Bronchial epithelial cell (primary cell): Measurements from ENCODE around the gene ULK4. TPM values are rescaled to one million over a fixed set of nuclear protein-coding genes. Genes with fewer than 3 reads are reported as not detected.

ENCODE experiments used
- DNase-seq: peaks from one replicate; pipeline ENCODE4 v3.0.0-alpha.2; 2010; ENCODE audit warnings: low read depth
- FAIRE-seq: peaks from 2 replicates; lab custom pipeline; 2011; peaks lifted over from hg19 to GRCh38; lab: Jason Lieb, UNC
- H3K27me3 ChIP-seq: 2 replicates; pipeline ENCODE4 v1.5.1; 2011; ENCODE audit warnings: low read length; ENCODE audit not compliant: control insufficient read depth, insufficient read depth
- H3K36me3 ChIP-seq: 2 replicates; pipeline ENCODE4 v1.5.1; 2011; ENCODE audit warnings: low read length; ENCODE audit not compliant: control insufficient read depth, insufficient read depth
- H3K4me3 ChIP-seq: 2 replicates; pipeline ENCODE4 v1.5.1; 2011; ENCODE audit warnings: mild to moderate bottlenecking, low read depth, low read length, control low read depth
- total RNA-seq: library from RNA; depleted of rRNA; stranded (reverse); fragments of >200 nt; gene quantifications from 2 replicates; pipeline ENCODE4 v1.2.1, GENCODE V29; 2014
- TF ChIP-seq, protein P1 (sequence below): IDR thresholded peaks from 2 replicates; pipeline ENCODE4 v1.5.1; 2011; ENCODE audit warnings: mild to moderate bottlenecking, moderate library complexity, low read length, control low read depth, inconsistent platforms; ENCODE audit not compliant: insufficient read depth, severe bottlenecking

Gene ULK4
- total RNA-seq, 1 donor from 2014 or later: 3.9 TPM

DNA sequence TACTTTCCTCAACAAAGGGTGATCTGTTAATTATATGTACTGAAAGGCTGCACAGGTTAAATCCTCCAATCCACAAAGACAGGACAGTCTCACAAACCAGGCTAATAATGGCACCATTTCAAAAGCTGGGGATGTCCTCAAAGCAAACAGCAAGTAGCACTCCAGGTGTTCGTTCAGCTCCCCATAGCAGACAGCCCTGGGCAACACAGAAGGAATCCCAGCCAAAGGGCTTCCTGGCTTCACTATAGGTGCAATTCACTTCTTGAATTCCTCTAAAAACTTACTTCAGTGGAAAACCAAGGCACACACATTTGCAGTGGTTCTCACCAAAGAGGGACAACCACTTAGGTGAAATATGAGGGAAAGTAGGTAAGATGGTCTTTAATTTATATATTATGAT, 595.9 kb downstream of the ULK4 start:
- DNase-seq (no peak), FAIRE-seq (no peak)
- no peaks in the 10 kb centered on the region for H3K36me3 ChIP-seq
- H3K4me3 ChIP-seq: no peak overlapping the region
- TF ChIP-seq, protein P1, sequence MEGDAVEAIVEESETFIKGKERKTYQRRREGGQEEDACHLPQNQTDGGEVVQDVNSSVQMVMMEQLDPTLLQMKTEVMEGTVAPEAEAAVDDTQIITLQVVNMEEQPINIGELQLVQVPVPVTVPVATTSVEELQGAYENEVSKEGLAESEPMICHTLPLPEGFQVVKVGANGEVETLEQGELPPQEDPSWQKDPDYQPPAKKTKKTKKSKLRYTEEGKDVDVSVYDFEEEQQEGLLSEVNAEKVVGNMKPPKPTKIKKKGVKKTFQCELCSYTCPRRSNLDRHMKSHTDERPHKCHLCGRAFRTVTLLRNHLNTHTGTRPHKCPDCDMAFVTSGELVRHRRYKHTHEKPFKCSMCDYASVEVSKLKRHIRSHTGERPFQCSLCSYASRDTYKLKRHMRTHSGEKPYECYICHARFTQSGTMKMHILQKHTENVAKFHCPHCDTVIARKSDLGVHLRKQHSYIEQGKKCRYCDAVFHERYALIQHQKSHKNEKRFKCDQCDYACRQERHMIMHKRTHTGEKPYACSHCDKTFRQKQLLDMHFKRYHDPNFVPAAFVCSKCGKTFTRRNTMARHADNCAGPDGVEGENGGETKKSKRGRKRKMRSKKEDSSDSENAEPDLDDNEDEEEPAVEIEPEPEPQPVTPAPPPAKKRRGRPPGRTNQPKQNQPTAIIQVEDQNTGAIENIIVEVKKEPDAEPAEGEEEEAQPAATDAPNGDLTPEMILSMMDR: no peak
- no peaks in the 10 kb centered on the region for H3K27me3 ChIP-seq

DNA sequence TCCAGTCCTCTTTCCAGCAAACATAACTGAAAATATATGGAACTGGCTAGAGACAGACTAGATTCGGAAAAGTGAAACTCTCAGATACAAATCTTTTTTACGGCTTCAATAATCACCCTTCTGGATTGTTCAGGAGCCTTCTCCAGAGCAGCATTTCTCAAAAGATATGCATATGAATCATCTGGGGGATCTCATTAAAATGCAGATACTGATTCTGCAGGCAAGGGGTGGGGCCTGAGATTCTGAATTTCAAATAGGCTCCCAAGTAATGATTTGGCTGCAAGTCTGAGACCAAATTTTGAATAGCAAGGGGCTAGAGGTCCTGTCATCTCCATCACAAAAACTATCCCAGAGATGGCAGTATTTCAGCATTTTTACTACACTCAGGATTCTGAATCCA, 597.2 kb downstream of the ULK4 start:
- TF ChIP-seq, protein P1: no peak
- no peaks in the 10 kb centered on the region for H3K36me3 ChIP-seq
- H3K27me3 ChIP-seq: no peaks in the 10 kb centered on the region
- DNase-seq: peak; percentile 13
- H3K4me3 ChIP-seq: no peak overlapping the region
- FAIRE-seq: no peak

DNA sequence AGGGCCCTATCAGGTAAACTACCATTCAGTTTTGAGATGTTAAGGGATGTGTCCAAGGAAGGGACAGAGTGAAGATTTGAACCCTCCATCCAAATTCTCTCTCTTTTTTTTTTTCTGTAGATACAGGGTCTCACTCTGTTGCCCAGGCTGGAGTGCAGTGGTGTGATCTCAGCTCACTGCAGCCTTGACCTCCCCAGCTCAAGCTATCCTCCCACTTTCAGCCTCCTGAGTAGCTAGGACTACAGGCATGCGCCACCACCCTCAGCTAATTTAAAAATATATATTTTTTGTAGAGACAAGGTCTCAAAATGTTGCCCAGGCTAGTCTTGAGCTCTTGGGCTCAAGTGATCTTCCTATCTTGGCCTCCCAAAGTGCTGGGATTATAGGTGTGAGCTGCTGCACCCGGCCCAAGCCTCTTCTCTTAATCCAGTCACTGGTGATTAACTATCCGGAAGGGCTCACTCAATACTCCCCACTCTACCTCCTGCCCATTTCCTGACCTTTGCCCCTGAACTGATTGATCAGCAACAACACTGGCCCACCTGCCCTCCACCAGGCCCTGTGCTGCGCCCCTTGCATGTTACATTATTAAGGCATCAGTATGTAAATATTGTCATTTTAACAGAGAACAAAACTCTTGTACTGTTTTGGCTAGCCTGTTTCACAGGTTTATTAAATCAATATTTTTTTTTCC, 597.9 kb downstream of the ULK4 start:
- FAIRE-seq (no peak), DNase-seq (no peak)
- TF ChIP-seq, protein P1: no peak
- no peak overlapping the region for H3K4me3 ChIP-seq
- H3K36me3 ChIP-seq: no peaks in the 10 kb centered on the region
- H3K27me3 ChIP-seq: no peaks in the 10 kb centered on the region

DNA sequence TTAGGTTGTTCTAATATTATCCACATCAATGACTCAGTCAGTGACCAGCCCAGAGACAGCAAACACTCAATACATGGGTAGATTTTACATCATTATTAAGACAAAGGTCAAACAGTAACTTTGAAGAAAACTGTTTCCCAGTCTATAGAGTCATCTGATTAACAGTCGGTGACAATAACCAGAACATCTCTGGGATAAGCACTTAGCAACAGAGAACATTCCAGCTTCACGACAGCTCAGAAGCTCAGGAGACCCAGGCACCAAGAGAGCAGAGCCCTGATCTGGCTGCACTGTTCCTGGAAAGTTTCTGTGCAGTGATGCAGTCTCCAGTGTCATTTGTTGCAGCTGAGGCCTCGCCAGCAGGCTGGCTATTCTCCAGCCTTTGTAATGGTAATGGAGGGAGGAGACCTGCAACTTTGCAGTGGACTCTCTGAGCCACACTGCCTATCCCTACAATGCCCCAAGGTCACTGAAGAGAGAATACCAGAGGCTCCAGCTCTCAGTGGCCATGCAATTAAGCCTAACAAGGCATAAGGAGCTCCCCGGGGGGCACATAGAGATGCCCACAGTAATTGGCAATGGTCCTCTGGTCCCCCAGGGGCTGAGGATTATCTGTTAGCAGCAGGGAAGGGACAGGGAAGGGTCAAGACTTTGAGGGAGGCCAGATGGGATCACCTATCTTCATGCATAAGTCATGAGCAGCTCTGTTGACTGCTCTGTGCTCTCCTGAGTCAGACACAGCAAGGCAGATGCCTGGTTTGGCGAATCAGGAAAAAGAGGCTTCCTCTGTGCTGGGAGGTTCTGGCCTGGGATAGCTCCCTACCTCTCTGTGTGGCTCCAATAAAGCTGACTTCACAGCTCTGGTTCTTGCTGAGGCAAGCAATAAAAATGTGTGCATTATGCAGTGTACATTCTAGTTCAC, 599.0 kb downstream of the ULK4 start:
- Histone ChIP-seq H3K36me3 (no peaks in the 10 kb centered on the region), H3K27me3 (no peaks in the 10 kb centered on the region), H3K4me3 (no peak overlapping the region)
- DNase-seq: peak; percentile 15
- TF ChIP-seq, protein P1: no peak
- FAIRE-seq: peak; percentile 64

DNA sequence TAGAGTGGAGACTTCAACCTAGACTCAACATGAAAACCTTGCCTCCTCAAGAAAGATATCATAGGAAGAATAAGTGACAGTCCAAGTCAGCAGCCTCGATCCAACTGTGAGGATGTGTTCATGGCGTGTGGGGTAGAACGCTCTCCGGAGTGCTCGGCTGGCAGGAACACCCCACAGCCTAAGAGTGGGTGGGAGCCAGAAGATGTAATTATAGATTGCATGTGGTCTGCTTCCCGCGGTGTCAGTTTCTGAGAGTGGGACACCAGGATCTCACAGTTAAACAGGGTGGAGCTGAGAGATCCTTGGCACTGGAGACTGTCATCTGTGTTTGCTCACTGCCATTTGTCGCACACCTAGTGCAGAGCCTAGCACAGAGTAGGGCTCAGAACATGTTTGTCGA, 604.6 kb downstream of the ULK4 start:
- TF ChIP-seq, protein P1: no peak
- H3K4me3 ChIP-seq: no peak overlapping the region
- H3K27me3 ChIP-seq: no peaks in the 10 kb centered on the region
- FAIRE-seq (no peak), DNase-seq (no peak)
- H3K36me3 ChIP-seq: no peaks in the 10 kb centered on the region
